Endothelial cell of umbilical vein (primary cell): Measurements from ENCODE around the gene RAD1. TPM values are rescaled to one million over a fixed set of nuclear protein-coding genes. Genes with fewer than 3 reads are reported as not detected.
A peak's percentile ranks its signal among the peaks of the same experiment; 100 is the strongest.

Source experiments
- BruUV-seq: library from RNA; stranded (reverse); fragments of 400-500 nt; replicated peaks from 2 replicates; lab custom pipeline; 2021; lab: Mats Ljungman, UMichigan
- CTCF ChIA-PET: fragments of 300-600, 350-600 bp; sonication (Branson Sonifier 250); formaldehyde crosslinking; loops from one replicate; lab custom pipeline; 2021; ENCODE audit warnings: antibody characterized with exemption, inconsistent platforms; lab: Charles Lee
- POLR2A ChIA-PET: fragments of 300-600, 350-600 bp; sonication (Branson Sonifier 250); formaldehyde crosslinking; loops from one replicate; lab custom pipeline; 2021; ENCODE audit warnings: antibody characterized with exemption, inconsistent platforms; lab: Charles Lee
- DNase-seq: peaks from one replicate; pipeline ENCODE4 v3.0.0-alpha.2; 2011; ENCODE audit warnings: low read depth, low spot score
- FAIRE-seq: peaks from 2 replicates; lab custom pipeline; 2011; peaks lifted over from hg19 to GRCh38; lab: Jason Lieb, UNC
- H2AFZ ChIP-seq: 2 replicates; pipeline ENCODE4 v1.6.0; 2012; ENCODE audit warnings: low read depth, low read length, control low read depth, inconsistent platforms
- H3K27ac ChIP-seq: 2 replicates; pipeline ENCODE4 v1.5.1; 2011; ENCODE audit warnings: low read depth, mild to moderate bottlenecking, control low read depth, low read length, moderate library complexity; ENCODE audit not compliant: insufficient read depth
- H3K27me3 ChIP-seq, 2 experiments: 2 replicates each; pipeline versions ENCODE4 v1.6.0 to v1.6.1; 2011; ENCODE audit warnings: low read length in 2 of 2, mixed read lengths in 1 of 2; ENCODE audit not compliant: control insufficient read depth in 2 of 2, insufficient read depth in 2 of 2
- H3K36me3 ChIP-seq, 2 experiments: 2 replicates in 1 of 2; 3 replicates in 1 of 2; pipeline ENCODE4 v1.5.1; 2011; ENCODE audit warnings: low read length in 2 of 2, mild to moderate bottlenecking in 1 of 2, moderate library complexity in 1 of 2; ENCODE audit not compliant: control insufficient read depth in 2 of 2, insufficient read depth in 2 of 2; ENCODE audit errors: extremely low read depth in 1 of 2
- H3K4me1 ChIP-seq: 3 replicates; pipeline ENCODE4 v1.5.1; 2011; ENCODE audit warnings: mild to moderate bottlenecking, low read length; ENCODE audit not compliant: control insufficient read depth, insufficient read depth; ENCODE audit errors: extremely low read depth
- H3K4me2 ChIP-seq: 2 replicates; pipeline ENCODE4 v1.6.1; 2011; ENCODE audit warnings: low read length, control low read depth, mixed read lengths; ENCODE audit not compliant: insufficient read depth
- H3K4me3 ChIP-seq, 3 experiments: fragments of 200-600 bp in 1 of 3; sonication (generic), shearing (Covaris generic) in 1 of 3; replicated peaks in 1 of 3; 2 replicates each; pipeline ENCODE4 v1.5.1; 2011 to 2016; ENCODE audit warnings: control low read depth in 3 of 3, low read length in 3 of 3, mild to moderate bottlenecking in 2 of 3, inconsistent platforms in 1 of 3, low read depth in 1 of 3, moderate library complexity in 1 of 3; ENCODE audit not compliant: insufficient read depth in 1 of 3
- H3K79me2 ChIP-seq: 2 replicates; pipeline ENCODE4 v1.6.0; 2012; ENCODE audit warnings: low read length, inconsistent platforms; ENCODE audit not compliant: control insufficient read depth, insufficient read depth
- H3K9ac ChIP-seq: replicated peaks from 2 replicates; pipeline ENCODE3; 2011; ENCODE audit warnings: low read length, control low read depth; ENCODE audit not compliant: insufficient read depth; ENCODE audit errors: extremely low read depth
- H3K9me1 ChIP-seq: replicated peaks from 3 replicates; pipeline ENCODE4 v1.6.0; 2011; ENCODE audit warnings: mild to moderate bottlenecking, low read length; ENCODE audit not compliant: control insufficient read depth, insufficient read depth; ENCODE audit errors: extremely low read depth
- H3K9me3 ChIP-seq: replicated peaks from 2 replicates; pipeline ENCODE4 v1.5.1; 2012; ENCODE audit warnings: low read length, inconsistent platforms; ENCODE audit not compliant: control insufficient read depth, insufficient read depth
- H4K20me1 ChIP-seq: replicated peaks from 2 replicates; pipeline ENCODE3; 2011; ENCODE audit warnings: mild to moderate bottlenecking, low read length; ENCODE audit not compliant: control insufficient read depth, insufficient read depth; ENCODE audit errors: extremely low read depth
- CTCF ChIP-seq, 2 donors: IDR thresholded peaks; 1 replicate in 1 of 2; 2 replicates in 1 of 2; pipeline ENCODE4 v1.5.1; 2011; ENCODE audit warnings: low read length in 2 of 2, mild to moderate bottlenecking in 2 of 2, moderate library complexity in 2 of 2, control low read depth in 1 of 2, inconsistent platforms in 1 of 2, low read depth in 1 of 2; ENCODE audit not compliant: insufficient read depth in 1 of 2; ENCODE audit errors: extremely low read depth in 1 of 2
- EZH2 ChIP-seq: IDR thresholded peaks from 2 replicates; pipeline ENCODE4 v1.6.1; 2012; ENCODE audit warnings: borderline replicate concordance, low read depth, mild to moderate bottlenecking, moderate library complexity, low read length, inconsistent platforms; ENCODE audit not compliant: severe bottlenecking
- FOS ChIP-seq: IDR thresholded peaks from 2 replicates; pipeline ENCODE4 v1.6.1; 2011; ENCODE audit warnings: mild to moderate bottlenecking, low read length, moderate library complexity, borderline replicate concordance; ENCODE audit not compliant: insufficient read depth
- GATA2 ChIP-seq: IDR thresholded peaks from 2 replicates; pipeline ENCODE4 v1.7.0; 2011; ENCODE audit warnings: low read depth, mild to moderate bottlenecking, moderate library complexity, mixed read lengths, low read length; ENCODE audit not compliant: insufficient read length, insufficient read depth
- JUN ChIP-seq: IDR thresholded peaks from 2 replicates; pipeline ENCODE4 v1.6.1; 2011; ENCODE audit warnings: borderline replicate concordance, low read depth; ENCODE audit not compliant: insufficient read length, insufficient read depth
- MAX ChIP-seq: IDR thresholded peaks from 2 replicates; pipeline ENCODE4 v1.6.1; 2011; ENCODE audit not compliant: insufficient read depth, insufficient read length
- MYC ChIP-seq: IDR thresholded peaks from one replicate; pipeline ENCODE4 v1.6.1; 2011; ENCODE audit warnings: mild to moderate bottlenecking, low read depth, low read length
- POLR2A ChIP-seq: IDR thresholded peaks from 2 replicates; pipeline ENCODE4 v1.6.1; 2012; ENCODE audit warnings: low read depth, mild to moderate bottlenecking, control low read depth, low read length
- POLR2AphosphoS5 ChIP-seq: IDR thresholded peaks from 2 replicates; pipeline ENCODE4 v1.6.1; 2012; ENCODE audit warnings: low read depth, mild to moderate bottlenecking, control low read depth, low read length, moderate library complexity; ENCODE audit not compliant: insufficient read depth
- dilution Hi-C: fragments of 300-500 bp; cut with MboI; formaldehyde crosslinking; loops from one replicate; pipeline ENCODE4 v1.15.0; 2019; ENCODE audit warnings: low sequenced_read_pairs; ENCODE audit not compliant: extremely low pct_ligation_motif_present
- intact Hi-C: fragments of 100-400 bp; cut with micrococcal nuclease; formaldehyde crosslinking; loops from one replicate; pipeline ENCODE4 v1.10.0; 2022
- polyA plus RNA-seq, 4 experiments: library from polyadenylated mRNA; depleted of rRNA in 3 of 4; stranded (reverse) in 3 of 4; unstranded in 1 of 4; fragments of >200 nt; gene quantifications; 2 replicates each; pipeline versions ENCODE4 v1.2.1 to v1.2.3, GENCODE V29; 2011 to 2012; ENCODE audit warnings: missing spikeins in 1 of 4
- total RNA-seq: library from RNA; stranded (reverse); gene quantifications from 2 replicates; pipeline ENCODE4 v1.2.3, GENCODE V29; 2021

RAD1 gene
- total and polyA plus RNA-seq, 2 donors (not counting 3 experiments of a cell fraction or from before 2014, with no cell fraction given): 10.7 to 22.2 TPM

- Histone ChIP-seq H3K36me3 (peaks cover 0 to 8% of the 10 kb centered on the region in 2 experiments), H2AFZ (peak overlapping the region; percentile 57), H3K79me2 (peaks cover 55% of the 10 kb centered on the region), H3K9me3 (no peaks in the 10 kb centered on the region), H4K20me1 (no peaks in the 10 kb centered on the region), H3K9ac (peak overlapping the region; percentile 90), H3K9me1 (no peaks in the 10 kb centered on the region), H3K4me1 (peaks cover 28% of the 10 kb centered on the region), H3K27ac (peak overlapping the region; percentile 64), H3K27me3 (no peaks in the 10 kb centered on the region), H3K4me2 (peak overlapping the region; percentile 92), H3K4me3 (peak overlapping the region; percentile 77 to 97 (median 87))
- no peak for FAIRE-seq
- DNase-seq: no peak
- POLR2A ChIA-PET: interaction anchor here (1.6 kb wide), 1 partner anchor 15 kb away, joined by 12 read pairs; the partner anchor contains the start of gene DNAJC21
- intact Hi-C loops: loop anchor here (1.0 kb wide), 2 partner anchors 10 to 15 kb away; partner anchors contain the start of gene DNAJC21
- TSS peak; percentile 57 for BruUV-seq
- CTCF ChIA-PET: interaction anchor here (1.0 to 2.3 kb wide), 8 partner anchors 9 to 443 kb away, joined by 3 to 14 read pairs (median 5); partner anchors contain the start of gene DNAJC21
- TF ChIP-seq GATA2 (no peak), POLR2A (no peak), JUN (no peak), POLR2AphosphoS5 (no peak), MAX (no peak), FOS (no peak), EZH2 (no peak), MYC (no peak), CTCF (IDR thresholded peaks at IDR 0.05; ENCODE audit: extremely low read depth in 1 of 2, insufficient read depth in 1 of 2, low read depth in 1 of 2, low read length in 2 of 2) (no peak)
- dilution Hi-C loops: loop anchor here (25.0 kb wide), 1 partner anchor 427 kb away; no protein-coding TSS in a partner anchor
Observed at GRCh38 chr5:34914671-34915138, 599 bp downstream of the RAD1 start.
